GM12892 (cell line): ENCODE results near the gene PDE6A.

Experiments used
- POLR2A ChIP-seq: IDR thresholded peaks from 2 replicates; pipeline ENCODE4 v1.6.1; 2011; ENCODE audit warnings: low read depth, low read length, control low read depth
- POLR2AphosphoS5 ChIP-seq: IDR thresholded peaks from 2 replicates; pipeline ENCODE4 v1.6.1; 2011; ENCODE audit warnings: low read depth, low read length, control low read depth
- TAF1 ChIP-seq: IDR thresholded peaks from 2 replicates; pipeline ENCODE4 v1.6.1; 2011; ENCODE audit warnings: low read depth, mild to moderate bottlenecking, control low read depth, low read length, borderline replicate concordance

- no peak for TF ChIP-seq TAF1
- TF ChIP-seq POLR2AphosphoS5, result no peak
- no peak for TF ChIP-seq POLR2A
Observed at GRCh38 chr5:149887622-149888183, 56.9 kb downstream of the PDE6A start.
